ENCODE measurements around the gene LYRM1.
"Not testable (repeated sequence)": the region's sequence is repeated elsewhere in the genome, so short reads cannot be mapped to it uniquely, and the experiment has no call there.

Gene LYRM1

DNA sequence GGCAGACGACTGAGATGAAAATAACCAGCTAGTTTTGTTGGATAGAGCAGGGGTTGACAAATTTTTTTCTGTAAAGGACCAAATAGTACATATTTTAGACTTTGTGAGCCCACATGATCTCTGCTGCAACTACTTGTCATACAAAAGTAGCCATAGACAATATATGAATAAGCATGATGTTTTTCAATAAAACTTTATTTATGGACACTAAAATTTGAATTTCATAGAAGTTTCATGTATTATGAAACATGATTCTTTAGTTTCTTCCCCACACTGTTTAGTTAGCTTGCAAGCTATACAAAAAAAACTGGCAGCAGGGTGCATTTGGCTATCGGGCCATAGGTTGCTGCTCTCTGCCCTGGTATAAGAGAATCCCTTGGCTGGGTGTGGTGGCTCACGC, 56.6 kb downstream of the LYRM1 start:
- Histone ChIP-seq H3K27me3 (no peaks in the 10 kb centered on the region), H3K36me3 (no peaks in the 10 kb centered on the region), H3K9me3 (no peaks in the 10 kb centered on the region), H3K4me1 (no peaks in the 10 kb centered on the region), H3K4me3 (ENCODE audit: low read depth, low read length) (no peak overlapping the region)
- no peak for DNase-seq
- TF ChIP-seq, protein P1, sequence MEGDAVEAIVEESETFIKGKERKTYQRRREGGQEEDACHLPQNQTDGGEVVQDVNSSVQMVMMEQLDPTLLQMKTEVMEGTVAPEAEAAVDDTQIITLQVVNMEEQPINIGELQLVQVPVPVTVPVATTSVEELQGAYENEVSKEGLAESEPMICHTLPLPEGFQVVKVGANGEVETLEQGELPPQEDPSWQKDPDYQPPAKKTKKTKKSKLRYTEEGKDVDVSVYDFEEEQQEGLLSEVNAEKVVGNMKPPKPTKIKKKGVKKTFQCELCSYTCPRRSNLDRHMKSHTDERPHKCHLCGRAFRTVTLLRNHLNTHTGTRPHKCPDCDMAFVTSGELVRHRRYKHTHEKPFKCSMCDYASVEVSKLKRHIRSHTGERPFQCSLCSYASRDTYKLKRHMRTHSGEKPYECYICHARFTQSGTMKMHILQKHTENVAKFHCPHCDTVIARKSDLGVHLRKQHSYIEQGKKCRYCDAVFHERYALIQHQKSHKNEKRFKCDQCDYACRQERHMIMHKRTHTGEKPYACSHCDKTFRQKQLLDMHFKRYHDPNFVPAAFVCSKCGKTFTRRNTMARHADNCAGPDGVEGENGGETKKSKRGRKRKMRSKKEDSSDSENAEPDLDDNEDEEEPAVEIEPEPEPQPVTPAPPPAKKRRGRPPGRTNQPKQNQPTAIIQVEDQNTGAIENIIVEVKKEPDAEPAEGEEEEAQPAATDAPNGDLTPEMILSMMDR (IDR thresholded peaks at IDR 0.05; ENCODE audit: low read depth, low read length) = no peak

DNA sequence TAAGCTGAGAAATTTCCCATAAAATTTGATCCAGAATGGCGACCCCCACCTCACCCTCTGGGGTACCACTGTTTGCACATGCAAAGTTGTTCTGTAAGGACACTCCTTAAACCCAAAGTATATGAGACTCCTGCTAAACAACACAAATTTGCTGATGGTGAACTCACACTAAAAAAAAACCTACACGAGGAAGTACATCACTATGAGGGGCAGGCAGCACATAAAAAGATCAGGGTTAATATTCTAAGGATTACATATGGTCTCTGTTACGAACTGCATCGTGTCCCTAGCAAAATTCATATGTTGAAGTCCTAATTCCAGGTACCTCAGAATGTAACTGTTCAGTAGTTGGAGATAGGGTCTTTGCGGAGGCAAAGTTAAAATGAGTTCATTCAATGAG, 60.3 kb downstream of the LYRM1 start:
- no peak for DNase-seq
- H3K4me1 ChIP-seq = no peaks in the 10 kb centered on the region
- no peaks in the 10 kb centered on the region; the same call in 1 of the 2 replicates for H3K9me3 ChIP-seq
- TF ChIP-seq, protein P1 (IDR thresholded peaks at IDR 0.05; ENCODE audit: low read depth, low read length) = no peak
- no peaks in the 10 kb centered on the region for H3K36me3 ChIP-seq
- no peaks in the 10 kb centered on the region for H3K27me3 ChIP-seq
- H3K4me3 ChIP-seq (ENCODE audit: low read depth, low read length) = no peak overlapping the region

DNA sequence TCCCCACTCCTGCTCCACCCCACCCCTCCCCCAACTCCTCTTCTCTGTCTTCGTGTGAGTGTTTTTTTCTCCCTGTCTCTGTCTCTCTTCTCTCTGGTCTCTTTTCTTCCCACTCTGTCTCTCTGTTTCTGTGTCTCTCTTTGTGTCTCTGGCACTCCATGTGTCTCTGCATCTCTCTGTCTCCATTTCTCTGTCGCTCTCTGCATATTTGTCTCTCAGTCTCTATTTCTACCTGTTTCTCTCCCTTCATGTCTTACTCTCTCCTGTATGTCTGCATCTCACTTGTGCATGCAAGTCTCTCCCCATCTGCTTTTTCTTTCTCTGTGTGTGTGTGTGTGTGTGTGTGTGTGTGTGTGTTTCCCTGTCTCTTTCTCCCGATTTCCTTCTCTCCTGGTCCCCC, 68.2 kb downstream of the LYRM1 start:
- Histone ChIP-seq H3K36me3 (no peaks in the 10 kb centered on the region), H3K9me3 (no peaks in the 10 kb centered on the region; the same call in 1 of the 2 replicates), H3K27me3 (no peaks in the 10 kb centered on the region), H3K4me1 (no peaks in the 10 kb centered on the region), H3K4me3 (ENCODE audit: low read depth, low read length) (no peak overlapping the region)
- DNase-seq = no peak
- TF ChIP-seq, protein P1 (IDR thresholded peaks at IDR 0.05; ENCODE audit: low read depth, low read length) = no peak

DNA sequence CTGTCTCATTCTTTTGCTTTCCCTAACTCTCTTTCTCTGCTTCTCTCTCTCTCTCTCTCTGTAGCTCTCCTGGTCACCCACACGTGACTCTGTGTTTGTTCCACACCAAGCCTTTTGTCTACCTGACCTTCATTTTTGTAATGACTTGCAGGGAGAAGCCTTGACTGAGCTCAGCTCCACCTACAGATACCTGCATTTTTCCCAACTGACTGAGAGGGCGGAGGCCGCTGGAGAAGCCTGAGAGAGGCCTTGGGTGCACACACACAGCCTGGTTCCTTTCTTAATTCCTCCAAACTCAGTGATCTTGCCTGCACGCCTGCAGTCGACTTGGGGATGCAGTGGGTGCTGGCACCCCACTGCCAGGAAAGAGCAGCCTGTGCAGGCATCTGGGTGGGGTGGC, 68.8 kb downstream of the LYRM1 start:
- H3K4me1 ChIP-seq = no peaks in the 10 kb centered on the region
- H3K36me3 ChIP-seq = no peaks in the 10 kb centered on the region
- H3K27me3 ChIP-seq = no peaks in the 10 kb centered on the region
- no peak overlapping the region for H3K4me3 ChIP-seq (ENCODE audit: low read depth, low read length)
- H3K9me3 ChIP-seq = no peaks in the 10 kb centered on the region
- no peak for DNase-seq
- TF ChIP-seq, protein P1 (IDR thresholded peaks at IDR 0.05; ENCODE audit: low read depth, low read length) = no peak

DNA sequence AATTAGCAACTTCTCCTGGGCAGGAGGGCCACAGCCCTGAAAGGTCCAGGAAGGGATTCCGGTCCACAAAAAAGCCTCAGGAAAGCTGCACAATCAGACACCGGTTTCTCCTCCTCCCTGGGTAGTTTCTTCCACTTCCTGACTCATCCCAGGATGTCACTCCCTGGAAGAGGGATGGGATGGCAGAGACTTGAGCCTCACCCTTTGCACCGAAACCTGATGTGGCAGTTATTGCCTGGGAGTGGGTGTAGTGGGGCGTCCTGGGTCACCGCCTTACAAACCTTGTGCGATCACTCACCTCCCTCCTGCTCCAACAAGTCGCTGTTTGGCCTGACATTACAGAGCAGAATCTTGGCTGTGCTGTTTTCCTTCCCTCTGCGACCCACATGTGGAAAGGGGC, 70.8 kb downstream of the LYRM1 start:
- no peaks in the 10 kb centered on the region for H3K36me3 ChIP-seq
- TF ChIP-seq, protein P1 (IDR thresholded peaks at IDR 0.05; ENCODE audit: low read depth, low read length) = no peak
- no peak for DNase-seq

DNA sequence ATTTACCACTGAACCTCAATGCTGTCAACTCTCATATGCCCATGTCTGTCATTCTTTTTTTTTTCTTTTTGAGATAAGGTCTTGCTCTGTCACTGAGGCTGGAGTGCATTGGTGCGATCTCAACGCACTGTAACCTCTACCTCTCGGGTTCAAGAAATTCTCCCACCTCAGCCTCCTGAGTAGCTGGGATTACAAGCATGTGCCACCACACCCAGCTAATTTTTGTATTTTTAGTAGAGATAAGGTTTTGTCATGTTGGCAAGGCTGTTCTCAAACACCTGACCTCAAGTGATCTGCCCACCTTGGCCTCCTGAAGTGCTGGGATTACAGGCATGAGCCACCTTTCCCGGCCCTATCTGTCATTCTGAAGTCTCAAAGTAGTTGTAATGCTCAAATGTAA, 72.6 kb downstream of the LYRM1 start:
- not testable (repeated sequence) for H3K36me3 ChIP-seq; H3K4me1 ChIP-seq; H3K4me3 ChIP-seq (ENCODE audit: low read depth, low read length); DNase-seq; H3K9me3 ChIP-seq; H3K27me3 ChIP-seq

More for the DNA sequence above, 70.8 kb downstream of the LYRM1 start:
- no peak overlapping the region for H3K4me3 ChIP-seq (ENCODE audit: low read depth, low read length)
- H3K9me3 ChIP-seq = no peaks in the 10 kb centered on the region
- no peaks in the 10 kb centered on the region for H3K4me1 ChIP-seq
- H3K27me3 ChIP-seq = no peaks in the 10 kb centered on the region
